ENCODE results near the gene MAPK10.

Gene MAPK10

DNA sequence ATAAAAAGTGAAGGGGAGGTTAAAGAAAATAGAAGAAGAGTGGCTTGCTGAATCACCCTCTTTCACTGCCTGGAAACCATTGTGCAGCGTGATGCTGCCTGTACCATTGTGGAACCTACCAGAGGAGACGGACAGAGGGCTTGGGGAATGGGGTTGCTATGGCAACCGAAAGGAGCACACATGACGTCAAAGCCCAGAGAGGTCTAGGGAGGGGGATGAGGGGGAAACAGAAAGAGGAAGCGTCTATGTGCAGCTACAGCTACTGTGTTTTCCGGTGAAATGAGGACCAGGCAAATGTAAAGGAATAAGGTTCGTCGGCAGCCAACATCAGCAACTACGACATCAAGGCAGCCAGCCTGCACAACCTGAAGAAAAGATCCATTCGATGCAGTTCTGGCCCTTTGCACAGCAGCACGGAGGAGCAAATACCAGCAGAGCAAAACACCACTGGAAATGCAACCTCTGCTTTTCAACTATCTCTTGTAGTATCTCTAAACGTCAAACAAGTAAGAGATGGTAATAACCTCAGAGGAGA lies at the start of gene MAPK10:
TSS of gene MAPK10 (minus strand) at position 110 of the 535 bp plus-strand sequence.
- DNase-seq (ENCODE audit: low spot score), result no peak

DNA sequence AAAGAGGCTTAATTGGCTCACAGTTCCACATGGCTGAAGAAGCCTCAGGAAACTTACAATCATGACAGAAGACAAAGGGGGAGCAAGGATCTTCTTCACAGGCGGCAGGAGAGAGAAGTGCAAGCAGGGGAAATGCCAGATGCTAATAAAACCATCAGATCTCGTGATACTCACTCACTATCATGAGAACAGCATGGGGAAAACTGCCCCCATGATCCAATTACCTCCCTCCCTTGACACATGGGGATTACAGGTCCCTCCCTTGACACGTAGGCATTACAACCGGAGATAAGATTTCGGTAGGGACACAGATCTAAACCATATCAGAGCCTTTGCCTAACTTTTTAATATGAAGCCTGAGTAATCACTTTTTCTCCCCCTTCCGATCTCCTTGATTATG lies 43.7 kb upstream of the MAPK10 start:
- DNase-seq (ENCODE audit: low spot score), result no peak

DNA sequence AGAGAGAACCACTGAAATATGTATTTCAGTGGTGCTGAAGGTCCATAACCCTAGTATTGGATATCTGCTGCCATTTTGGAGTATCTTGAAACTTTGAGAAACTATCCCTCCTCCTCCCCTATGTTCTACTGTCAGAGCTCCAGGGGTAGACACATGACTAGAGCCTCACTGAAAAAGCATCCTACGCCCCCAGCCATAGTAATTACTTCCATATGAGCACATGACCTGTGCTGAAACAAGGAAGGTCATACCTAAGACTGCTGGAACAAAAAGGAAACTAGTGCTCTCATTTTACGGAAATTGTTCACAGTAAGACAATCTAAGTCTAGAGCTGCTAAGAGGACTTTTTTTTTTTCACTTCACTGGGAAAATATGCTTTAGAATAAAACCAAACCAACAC lies 42.0 kb upstream of the MAPK10 start:
- DNase-seq (ENCODE audit: low spot score), result no peak

DNA sequence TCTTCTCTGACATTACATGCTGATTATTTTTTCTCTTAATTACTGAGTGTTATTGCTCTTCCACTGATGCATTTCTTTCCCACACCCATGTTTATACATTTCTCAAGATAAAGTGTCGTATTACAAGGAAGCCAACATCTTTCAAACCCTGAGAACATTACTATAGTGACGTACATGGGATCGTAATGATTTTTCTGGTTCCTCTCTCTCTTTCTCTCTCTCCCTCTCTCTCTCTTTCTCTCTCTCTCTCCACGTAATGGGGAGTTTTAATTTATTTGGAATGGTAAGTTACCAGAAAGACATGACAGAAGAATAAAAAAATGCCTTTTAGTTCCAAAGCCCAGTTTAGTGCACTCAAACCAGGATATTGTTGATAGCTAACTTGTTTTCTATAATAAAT lies 40.4 kb upstream of the MAPK10 start:
- DNase-seq (ENCODE audit: low spot score), result no peak

DNA sequence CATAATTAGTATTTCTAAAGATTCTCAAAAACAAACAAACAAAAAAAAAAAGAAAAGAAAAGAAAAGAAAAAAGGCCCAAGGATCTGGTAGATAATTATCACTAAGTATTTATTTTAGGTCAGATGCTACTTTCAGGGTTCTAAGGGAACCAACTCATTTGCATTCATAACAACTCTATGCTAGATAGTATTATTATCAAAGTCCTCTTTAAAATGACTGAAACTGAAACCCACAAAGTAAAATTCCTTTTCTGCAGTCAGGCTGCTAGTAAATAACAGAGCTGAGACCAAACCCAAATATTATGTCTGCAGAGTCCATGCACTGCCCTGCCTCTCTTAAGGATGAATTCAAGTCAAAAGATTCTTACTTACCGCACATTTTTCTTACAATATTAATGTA lies 38.3 kb upstream of the MAPK10 start:
- DNase-seq (ENCODE audit: low spot score), result no peak

DNA sequence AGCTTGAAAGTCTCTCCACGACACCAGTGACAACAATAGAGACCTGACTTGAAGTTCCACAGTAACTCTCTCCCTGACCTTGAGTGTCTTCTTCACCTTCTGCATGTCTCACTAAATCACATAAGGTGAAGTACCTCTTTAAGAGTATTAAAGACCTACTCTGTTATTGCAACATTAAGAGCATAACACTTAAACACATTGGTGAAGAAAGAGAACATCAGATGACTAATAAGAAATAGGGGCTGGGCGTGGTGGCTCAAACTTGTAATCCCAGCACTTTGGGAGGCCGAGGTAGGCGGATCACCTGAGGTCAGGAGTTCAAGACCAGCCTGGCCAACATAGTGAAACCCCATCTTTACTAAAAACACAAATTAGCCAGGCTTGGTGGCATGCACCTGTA lies 33.9 kb upstream of the MAPK10 start:
- DNase-seq (ENCODE audit: low spot score), result no peak

DNA sequence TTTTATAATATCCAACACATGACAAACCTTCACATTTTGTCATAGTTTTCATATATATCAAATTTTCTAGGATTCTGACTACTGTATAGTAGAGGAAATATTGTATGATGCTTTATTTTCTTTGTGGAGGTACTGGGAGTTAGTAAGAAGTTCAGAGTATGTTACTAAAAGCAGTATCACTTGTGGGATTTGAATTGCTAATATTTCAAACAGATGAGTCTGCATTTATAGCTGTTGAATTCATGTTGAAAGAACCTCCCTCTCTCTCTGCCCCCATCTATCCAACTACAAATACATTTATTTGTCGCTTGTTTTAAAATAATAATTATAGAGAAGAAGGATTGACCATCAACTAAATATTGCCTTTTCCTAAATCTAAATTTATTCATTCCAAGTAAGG lies 29.8 kb upstream of the MAPK10 start:
- no peak for DNase-seq (ENCODE audit: low spot score)

DNA sequence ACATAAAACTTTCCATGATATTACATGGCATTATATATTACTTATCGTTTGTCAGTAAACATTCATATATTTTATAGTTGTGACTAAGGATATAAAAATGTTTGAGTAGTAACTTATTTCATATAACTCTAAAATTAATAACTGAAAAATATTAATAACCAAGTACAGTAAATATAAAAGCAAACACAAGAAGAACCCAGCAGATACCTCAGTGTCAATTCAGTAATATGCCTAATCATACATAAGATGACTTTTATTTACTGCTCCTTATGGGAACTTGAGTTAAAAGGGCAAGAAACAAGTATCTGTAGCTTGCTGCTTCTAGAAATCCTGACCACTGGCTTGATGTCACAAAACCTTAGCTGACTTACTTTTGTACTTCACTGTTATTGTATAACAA lies 28.4 kb upstream of the MAPK10 start:
- no peak for DNase-seq (ENCODE audit: low spot score)

DNA sequence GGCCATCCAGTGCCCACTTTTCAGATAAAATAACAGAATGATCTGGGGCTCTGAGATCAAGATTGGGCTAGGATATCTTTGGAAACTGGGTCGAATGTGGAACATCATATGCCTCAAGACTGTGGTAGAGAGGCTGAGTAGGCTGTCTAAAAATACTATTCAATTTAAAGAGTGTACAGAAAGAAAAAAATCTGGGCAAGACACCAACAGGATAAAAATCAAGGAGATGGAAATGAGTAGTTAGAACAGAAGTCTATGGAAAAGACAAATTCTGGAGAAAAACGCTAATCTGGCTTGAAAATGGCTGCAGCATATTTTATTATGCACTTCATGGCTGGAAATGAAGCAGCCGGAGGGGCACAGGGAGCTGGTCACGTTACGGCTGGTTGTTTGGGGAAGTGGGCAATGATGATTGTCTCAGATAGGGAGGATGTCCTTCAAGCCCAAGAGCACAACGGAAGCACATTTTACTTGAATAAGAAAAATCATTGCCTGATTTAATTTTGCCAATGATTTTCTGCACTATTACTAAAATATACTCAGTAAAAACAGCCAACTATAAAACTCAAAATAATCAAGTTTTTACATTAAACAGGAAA lies 27.1 kb upstream of the MAPK10 start:
- DNase-seq (ENCODE audit: low spot score), result no peak

DNA sequence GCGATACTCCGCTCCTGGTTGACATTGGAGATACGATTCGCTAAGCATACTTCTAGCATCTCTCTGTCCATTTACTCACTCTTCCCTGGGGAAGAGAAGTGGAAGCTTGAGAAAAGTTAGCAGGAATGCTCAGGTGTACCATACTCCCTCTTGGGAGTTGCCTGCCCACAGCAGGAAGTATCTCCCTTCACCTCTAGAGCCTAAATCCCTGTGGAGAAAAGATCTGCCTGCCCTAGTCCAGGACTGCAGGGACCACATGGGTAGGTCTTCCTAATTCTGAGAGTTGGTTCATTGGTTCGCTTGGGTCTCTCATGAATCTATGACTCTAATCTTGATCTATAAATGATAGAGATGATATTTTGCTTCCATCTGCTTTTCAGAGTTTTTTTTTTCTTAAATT lies 26.3 kb upstream of the MAPK10 start:
- DNase-seq (ENCODE audit: low spot score), result no peak

DNA sequence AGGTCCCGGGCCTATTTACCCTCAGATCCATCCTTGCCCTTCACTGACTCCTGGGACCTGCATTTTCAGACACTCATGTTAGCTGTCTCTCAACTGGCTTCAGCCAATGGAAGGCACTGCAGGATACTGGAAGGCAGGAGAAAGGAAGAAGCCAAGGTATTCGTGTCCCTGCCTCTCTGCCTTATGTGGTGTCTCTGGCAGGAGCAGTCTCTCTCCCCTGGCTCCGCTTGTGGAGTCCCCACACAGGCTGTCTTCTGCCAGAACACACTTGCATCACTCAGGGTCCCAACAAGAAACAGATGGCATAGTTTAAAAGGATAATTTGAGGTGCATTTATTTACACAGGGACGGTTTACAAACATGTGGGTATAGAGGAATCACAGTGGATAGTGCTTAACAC lies 21.6 kb upstream of the MAPK10 start:
- no peak for DNase-seq (ENCODE audit: low spot score)

DNA sequence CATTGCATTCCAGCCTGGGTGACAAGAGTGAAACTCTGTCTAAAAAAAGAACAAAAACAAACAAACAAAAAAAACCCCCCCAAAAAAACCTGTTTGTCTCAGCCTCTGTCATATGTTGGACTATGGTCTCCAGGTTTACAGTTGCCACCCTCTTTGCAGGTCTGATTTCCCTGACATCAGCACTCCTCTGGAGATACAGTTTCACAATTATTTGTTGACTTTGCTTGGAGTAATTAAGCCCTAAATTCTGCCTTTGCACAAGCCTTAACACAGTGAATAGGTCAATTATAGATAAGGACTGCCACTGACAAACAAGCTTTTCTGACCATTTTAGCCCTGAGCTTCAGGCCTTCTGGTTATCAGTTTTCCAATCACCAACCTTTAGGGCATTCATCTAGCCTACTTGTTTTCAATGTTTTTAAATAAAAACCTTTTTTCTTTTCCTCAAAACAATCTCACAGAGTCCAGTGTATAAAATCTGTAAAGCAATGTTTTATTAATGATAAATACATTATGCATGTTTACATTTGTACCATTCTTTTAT lies 20.4 kb upstream of the MAPK10 start:
- DNase-seq (ENCODE audit: low spot score), result peak; percentile 8

DNA sequence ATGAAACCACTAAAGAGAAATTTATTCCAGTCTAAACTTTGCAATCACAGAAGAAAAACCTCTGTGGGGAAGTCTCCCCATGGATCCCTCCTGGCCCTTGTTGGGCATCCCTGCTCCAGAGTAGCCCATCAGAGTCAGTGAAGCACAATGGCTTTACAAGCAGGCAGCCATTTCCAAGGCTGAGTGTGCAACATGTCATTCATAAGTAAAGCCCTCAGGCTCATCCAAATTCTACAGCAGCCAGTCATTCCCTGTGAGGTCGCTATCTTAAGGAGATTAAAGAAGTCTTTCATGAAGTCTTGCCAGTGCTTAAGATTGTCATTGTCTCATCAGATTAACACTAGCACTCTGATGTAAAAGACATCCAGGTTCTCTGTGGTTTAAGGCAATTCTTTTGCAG lies 17.0 kb upstream of the MAPK10 start:
- DNase-seq (ENCODE audit: low spot score), result no peak

DNA sequence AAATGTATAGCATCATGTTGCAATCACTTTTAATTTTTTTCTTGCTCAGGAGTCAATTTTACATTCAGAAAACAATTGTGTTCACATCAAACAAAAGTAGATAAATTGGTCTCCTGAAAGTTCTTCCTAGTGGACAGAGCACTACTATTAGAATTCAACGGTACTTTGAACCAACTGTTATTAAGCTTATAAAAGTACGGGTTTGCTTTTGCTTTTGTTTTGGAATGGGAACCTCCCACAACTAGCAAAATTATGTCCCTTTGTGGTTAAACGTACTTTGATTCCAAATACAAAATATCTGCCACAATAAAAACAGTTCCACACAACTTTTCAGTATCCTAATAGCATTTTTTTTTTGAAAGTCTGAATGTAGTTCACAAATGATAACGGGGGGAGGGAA lies 8.6 kb upstream of the MAPK10 start:
- no peak for DNase-seq (ENCODE audit: low spot score)

DNA sequence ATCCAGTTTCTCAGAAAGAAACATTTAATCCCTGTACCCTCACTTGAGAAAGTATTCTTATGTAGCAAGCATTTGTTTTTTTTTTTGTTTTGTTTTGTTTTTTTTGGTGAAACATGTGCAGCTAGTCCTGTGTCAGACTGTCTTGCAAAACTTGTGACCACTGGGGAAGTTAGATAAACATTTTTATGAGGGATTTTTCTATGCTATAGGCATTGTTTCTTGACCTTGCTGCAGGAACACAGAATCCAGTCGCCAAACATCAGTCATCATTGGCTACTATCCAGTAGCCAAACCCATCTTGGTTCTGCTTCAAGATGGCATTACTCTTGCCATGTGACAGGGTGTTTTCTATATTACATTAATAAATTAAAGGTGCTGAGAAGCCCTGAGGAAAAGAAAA lies 7.7 kb upstream of the MAPK10 start:
- no peak for DNase-seq (ENCODE audit: low spot score)

DNA sequence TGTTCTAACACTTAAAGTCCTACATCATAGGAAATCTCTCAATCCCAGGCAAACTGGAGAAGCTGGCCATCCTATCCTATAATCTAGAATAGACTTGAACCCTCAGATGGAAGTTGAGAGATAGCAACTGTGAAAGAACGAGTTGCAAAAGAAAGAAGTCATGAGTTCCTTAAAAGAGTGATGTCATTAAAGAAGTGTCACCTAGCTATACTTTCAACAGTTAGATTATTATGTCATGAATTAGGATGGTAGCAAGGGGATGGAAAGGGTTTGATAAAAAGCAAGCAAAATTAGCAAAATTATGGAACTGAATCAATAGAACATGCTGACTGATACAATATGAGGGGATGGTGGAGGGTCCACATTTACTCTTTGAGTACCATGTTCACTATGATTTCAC lies 7.1 kb upstream of the MAPK10 start:
- no peak for DNase-seq (ENCODE audit: low spot score)

DNA sequence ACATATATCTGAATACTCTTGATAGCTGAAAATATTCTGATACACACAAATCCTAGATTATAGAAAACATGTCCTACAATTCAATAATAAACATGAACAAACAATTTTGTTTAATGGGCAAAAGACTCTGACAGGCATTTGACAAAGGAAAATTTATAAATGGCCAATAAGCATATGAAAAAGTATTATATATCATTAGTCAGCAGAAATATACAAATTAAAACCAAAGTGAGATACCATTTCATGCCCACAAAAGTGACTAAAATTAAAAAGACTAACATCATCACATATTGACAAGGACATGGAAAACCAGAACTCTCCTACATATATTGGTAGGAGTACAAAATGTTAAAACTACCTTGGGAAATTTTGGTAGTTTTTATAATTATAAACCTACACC lies 2.7 kb upstream of the MAPK10 start:
- DNase-seq (ENCODE audit: low spot score), result no peak

DNA sequence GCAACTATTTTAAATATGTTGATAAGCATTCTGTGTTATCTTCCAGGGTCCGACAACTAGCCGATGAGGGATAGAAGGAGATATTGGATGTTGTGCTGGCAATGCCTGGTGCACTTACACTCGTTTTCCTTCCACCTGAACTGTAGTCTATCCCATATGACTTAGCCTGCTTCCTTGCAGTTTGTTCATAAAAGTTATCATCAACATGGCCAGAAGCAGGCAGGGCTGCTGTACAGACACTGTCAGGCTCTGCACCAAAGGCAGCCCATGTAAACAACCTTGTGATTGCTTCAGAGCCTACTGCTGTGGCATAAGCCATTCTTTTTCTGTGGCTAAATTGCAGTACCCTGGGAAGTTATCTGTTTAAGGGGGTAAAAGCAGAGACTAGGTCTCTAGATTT lies 1.6 kb downstream of the MAPK10 start:
- no peak for DNase-seq (ENCODE audit: low spot score)

DNA sequence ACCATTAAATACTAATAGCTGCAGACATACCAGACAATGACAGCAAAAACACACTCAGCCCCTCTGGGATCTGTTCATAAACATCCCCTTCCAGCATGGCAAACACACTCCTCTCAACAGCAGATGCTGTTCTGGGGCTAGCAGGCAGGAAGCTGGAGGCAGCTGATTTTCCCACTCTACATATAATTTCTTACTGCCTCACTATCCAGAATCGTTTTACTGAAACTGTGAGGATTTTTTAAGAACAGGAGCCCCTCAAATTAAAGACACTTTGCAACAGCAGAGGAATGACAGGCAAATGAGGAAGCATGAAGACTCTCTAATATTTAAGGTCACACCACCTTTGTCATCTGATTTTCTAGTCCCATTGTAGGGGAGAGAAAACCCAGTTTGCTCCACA lies 2.2 kb downstream of the MAPK10 start:
- no peak for DNase-seq (ENCODE audit: low spot score)

DNA sequence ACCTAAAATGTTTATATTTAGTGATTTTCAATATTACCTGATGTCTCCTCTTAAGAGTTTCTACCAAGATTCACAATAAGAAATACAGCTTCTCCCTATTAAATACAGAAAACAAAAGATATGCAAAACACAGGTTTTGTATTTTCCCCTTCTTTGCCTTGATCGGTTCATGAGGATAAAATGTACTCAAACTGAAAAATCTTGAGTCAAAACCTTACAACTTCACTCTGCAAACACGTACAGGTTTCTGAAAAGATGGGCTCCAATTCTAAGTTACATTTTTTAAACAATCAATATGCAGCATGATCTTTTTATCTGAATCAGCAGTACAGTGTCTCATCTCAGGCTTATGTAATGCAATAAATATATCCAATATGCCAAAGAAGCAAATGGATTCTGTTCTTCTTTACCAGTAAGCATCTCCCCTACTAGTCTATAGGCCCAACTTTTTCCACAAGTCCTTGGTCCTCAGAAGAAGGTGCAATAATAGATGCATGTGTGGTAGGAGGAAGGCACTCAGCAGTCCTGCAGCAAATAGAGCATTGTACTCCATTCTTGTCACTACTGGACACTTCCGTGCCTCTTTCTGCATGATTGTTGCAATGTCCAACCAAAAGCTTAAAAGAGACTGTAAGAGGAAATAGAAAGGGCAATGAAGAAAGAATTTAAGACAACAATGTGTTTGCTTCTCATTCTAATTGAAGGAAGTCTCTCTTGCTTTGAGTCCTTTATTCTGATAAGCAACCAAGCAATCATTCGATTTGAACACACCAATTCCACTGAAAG lies 3.2 kb downstream of the MAPK10 start:
- DNase-seq (ENCODE audit: low spot score), result no peak

DNA sequence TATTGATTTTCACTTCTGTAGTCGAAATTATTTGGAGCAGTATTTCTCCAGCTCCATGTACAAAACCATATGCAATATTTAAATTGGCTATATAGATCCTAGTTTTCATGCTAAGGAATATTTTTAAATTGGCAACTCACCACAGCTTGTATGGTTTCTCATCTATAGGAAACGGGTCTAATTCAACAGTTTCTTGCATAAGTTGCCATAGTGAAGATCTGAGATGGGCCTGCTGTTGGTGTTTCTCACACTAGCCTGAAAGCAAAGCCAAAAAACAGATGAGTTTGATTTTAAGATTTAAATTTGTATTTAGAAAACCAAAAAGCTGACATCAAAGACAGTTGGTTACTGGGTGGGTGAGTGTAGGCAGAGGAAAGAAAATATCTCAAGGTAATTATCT lies 5.5 kb downstream of the MAPK10 start:
- no peak for DNase-seq (ENCODE audit: low spot score)

DNA sequence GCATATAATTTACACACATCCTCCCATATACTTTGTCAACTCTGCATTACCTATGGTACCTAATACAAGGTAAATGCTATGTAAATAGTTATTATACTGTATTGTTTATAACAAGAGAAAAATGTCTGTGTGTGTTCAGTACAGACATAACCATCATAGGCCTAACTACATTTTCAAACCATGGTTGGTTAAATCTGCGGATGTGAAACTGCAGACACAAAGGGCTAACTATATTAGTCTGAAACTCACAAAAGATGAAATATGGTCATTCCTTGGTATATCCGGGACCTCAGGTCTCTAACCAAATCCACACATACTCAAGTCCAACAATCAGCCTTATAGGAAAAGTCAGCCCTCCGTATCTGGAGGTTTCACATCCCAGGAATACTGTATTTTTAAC lies 13.5 kb downstream of the MAPK10 start:
- DNase-seq (ENCODE audit: low spot score), result no peak

DNA sequence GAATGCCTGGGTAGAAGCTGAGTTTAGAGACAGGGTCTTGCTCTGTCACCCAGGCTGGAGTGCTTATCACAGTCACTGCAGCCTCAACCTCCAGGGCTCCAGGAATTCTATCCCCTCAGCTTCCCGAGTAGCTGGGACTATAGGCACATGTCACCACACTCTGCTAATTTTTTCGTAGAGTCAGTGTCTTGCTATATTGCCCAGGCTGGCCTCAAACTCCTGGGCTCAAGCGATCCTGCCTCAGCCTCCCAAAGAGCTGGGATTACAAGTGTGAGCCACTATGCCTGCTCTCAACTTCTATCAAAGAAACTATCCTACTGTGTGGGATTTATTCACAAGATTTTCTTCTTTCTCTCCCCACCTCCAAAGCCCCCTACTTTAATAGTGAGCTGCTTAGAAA lies 15.7 kb downstream of the MAPK10 start:
- DNase-seq (ENCODE audit: low spot score), result no peak

DNA sequence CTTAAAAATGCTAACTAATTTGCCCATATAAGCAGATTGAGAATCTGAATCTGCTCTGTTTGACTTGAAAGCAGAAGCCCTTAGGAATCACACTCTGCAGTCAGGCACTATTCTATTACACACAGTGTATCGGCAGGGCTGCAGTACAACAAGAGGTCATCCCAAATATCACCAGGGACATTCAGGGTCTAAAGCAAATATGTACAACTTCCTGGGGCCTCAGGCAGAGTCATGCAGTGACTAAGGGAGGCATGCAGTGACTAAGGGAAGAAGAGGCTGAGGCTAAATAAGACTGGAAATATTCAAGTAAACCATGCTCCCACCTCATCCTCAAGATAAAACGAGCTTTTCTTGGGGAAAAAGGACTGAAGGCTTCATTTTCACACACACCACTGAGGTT lies 20.9 kb downstream of the MAPK10 start:
- no peak for DNase-seq (ENCODE audit: low spot score)

All from HuH-7.5 (cell line).